Breast epithelium (tissue), 3 donors: ENCODE results near the gene NCDN.

Source experiments
- CTCF ChIP-seq, 3 donors: fragments of 450-650 bp; IDR thresholded peaks; one replicate each; pipeline ENCODE4 v1.5.1; 2016 to 2017; ENCODE audit warnings: antibody characterized with exemption in 3 of 3, mild to moderate bottlenecking in 3 of 3, moderate library complexity in 3 of 3
- POLR2A ChIP-seq: fragments of 450-650 bp; IDR thresholded peaks from one replicate; pipeline ENCODE4 v1.6.1; 2016; ENCODE audit warnings: antibody characterized with exemption, mild to moderate bottlenecking, moderate library complexity
- POLR2AphosphoS5 ChIP-seq, 3 donors: sonication (generic); formaldehyde crosslinking; IDR thresholded peaks; one replicate each; pipeline ENCODE4 v1.6.1; 2017; ENCODE audit warnings: antibody characterized with exemption in 3 of 3

- TF ChIP-seq CTCF (IDR thresholded peaks at IDR 0.05): no peak
- TF ChIP-seq POLR2A: no peak
- no peak for TF ChIP-seq POLR2AphosphoS5 (IDR thresholded peaks at IDR 0.05)
These were observed 30.1 kb downstream of the NCDN start for GRCh38 chr1:35587736-35588135.
